ENCODE results near the gene ARHGEF28.

- TF ChIP-seq CTCF (IDR thresholded peaks at IDR 0.05 in 2 of 3, conservative IDR thresholded peaks at IDR 0.05 in 1 of 3; ENCODE audit: control insufficient read depth in 2 of 3, extremely low read depth in 1 of 3, insufficient read depth in 1 of 3, low read depth in 3 of 3, low read length in 3 of 3), result no peak
- TF ChIP-seq TAF1 (IDR thresholded peaks at IDR 0.05; ENCODE audit: borderline replicate concordance, low read depth, low read length), result no peak
- no peak for TF ChIP-seq EP300 (IDR thresholded peaks at IDR 0.05; ENCODE audit: borderline replicate concordance in 1 of 2, control insufficient read depth in 1 of 2, low read depth in 2 of 2, low read length in 2 of 2)
Measured at GRCh38 chr5:73789851-73790281, 163.9 kb downstream of the ARHGEF28 start.

Measured in GM12878 (cell line).